PC-3 (cell line): Measurements from ENCODE around the gene SNX2. TPM values are rescaled to one million over a fixed set of nuclear protein-coding genes. Genes with fewer than 3 reads are reported as not detected.

ENCODE experiments used
- ATAC-seq: fragments of 200-7000 bp; cut with Tn5 transposase; 2 replicates; pipeline ENCODE4 v1.9.1; 2020; ENCODE audit warnings: mild to moderate bottlenecking, moderate library complexity
- Bru-seq: library from RNA; stranded (reverse); fragments of 400-500 nt; gene quantifications from one replicate; lab custom pipeline; 2021; lab: Mats Ljungman, UMichigan
- BruChase-seq, 2 experiments: library from RNA; stranded (reverse); fragments of 400-500 nt; gene quantifications; one replicate each; lab custom pipeline; 2021; lab: Mats Ljungman, UMichigan
- BruUV-seq: library from RNA; stranded (reverse); fragments of 400-500 nt; replicated peaks from 2 replicates; lab custom pipeline; 2021; lab: Mats Ljungman, UMichigan
- CTCF ChIA-PET: fragments of 300-600 bp; sonication (Branson Sonifier 250); formaldehyde crosslinking; loops from one replicate; lab custom pipeline; 2022; ENCODE audit warnings: antibody characterized with exemption; lab: Charles Lee
- POLR2A ChIA-PET: fragments of 300-600 bp; sonication (Branson Sonifier 250); formaldehyde crosslinking; loops from one replicate; lab custom pipeline; 2022; ENCODE audit warnings: antibody characterized with exemption; ENCODE audit not compliant: unreplicated experiment; lab: Charles Lee
- DNase-seq: peaks from one replicate; pipeline ENCODE4 v3.0.0-alpha.2; 2015
- H2AFZ ChIP-seq: fragments of 300-600 bp; sonication (generic); 2 replicates; pipeline ENCODE4 v1.6.0; 2016; ENCODE audit warnings: antibody characterized with exemption, low read length
- H3F3A ChIP-seq: fragments of 300-600 bp; sonication (generic); one replicate; pipeline ENCODE4 v1.6.0; 2017; ENCODE audit warnings: antibody characterized with exemption, low read length, control low read depth, mild to moderate bottlenecking; ENCODE audit not compliant: unreplicated experiment
- H3K27ac ChIP-seq: fragments of 300-600 bp; sonication (generic); 2 replicates; pipeline ENCODE4 v1.5.1; 2016; ENCODE audit warnings: mild to moderate bottlenecking, low read length
- H3K27me3 ChIP-seq: fragments of 300-600 bp; sonication (generic); 2 replicates; pipeline ENCODE4 v1.6.1; 2016; ENCODE audit warnings: low read length, mixed read lengths
- H3K36me3 ChIP-seq: fragments of 300-600 bp; sonication (generic); 2 replicates; pipeline ENCODE4 v1.6.1; 2016; ENCODE audit warnings: low read depth, mixed run types, low read length, mixed read lengths
- H3K4me1 ChIP-seq: fragments of 300-600 bp; sonication (generic); 2 replicates; pipeline ENCODE4 v1.5.1; 2016; ENCODE audit warnings: low read length; ENCODE audit not compliant: insufficient read depth
- H3K4me2 ChIP-seq: fragments of 300-600 bp; sonication (generic); 2 replicates; pipeline ENCODE4 v1.6.0; 2016; ENCODE audit warnings: low read length
- H3K4me3 ChIP-seq: fragments of 300-600 bp; sonication (generic); 2 replicates; pipeline ENCODE4 v1.5.1; 2016; ENCODE audit warnings: mild to moderate bottlenecking, low read length, mixed read lengths
- H3K79me2 ChIP-seq: fragments of 300-600 bp; sonication (generic); 2 replicates; pipeline ENCODE4 v1.6.1; 2017; ENCODE audit warnings: low read length, mixed read lengths
- H3K9ac ChIP-seq: fragments of 300-600 bp; sonication (generic); 2 replicates; pipeline ENCODE4 v1.6.0; 2016; ENCODE audit warnings: mild to moderate bottlenecking, low read length
- H3K9me2 ChIP-seq: fragments of 300-600 bp; sonication (generic); replicated peaks from 2 replicates; pipeline ENCODE4 v1.6.1; 2016; ENCODE audit warnings: mixed run types, low read length, mixed read lengths
- H3K9me3 ChIP-seq: fragments of 300-600 bp; sonication (generic); 2 replicates; pipeline ENCODE4 v1.6.1; 2016; ENCODE audit warnings: low read length, mixed read lengths
- H4K20me1 ChIP-seq: fragments of 300-600 bp; sonication (generic); 2 replicates; pipeline ENCODE4 v1.6.1; 2016; ENCODE audit warnings: low read length, mixed read lengths
- EZH2 ChIP-seq: fragments of 300-600 bp; sonication (generic); IDR thresholded peaks from one replicate; pipeline ENCODE4 v1.6.1; 2017; ENCODE audit warnings: antibody characterized with exemption, mild to moderate bottlenecking, low read length; ENCODE audit not compliant: unreplicated experiment
- EZH2phosphoT487 ChIP-seq: fragments of 300-600 bp; sonication (generic); IDR thresholded peaks from 2 replicates; pipeline ENCODE4 v1.6.1; 2018; ENCODE audit warnings: mild to moderate bottlenecking, antibody characterized with exemption, low read length, borderline replicate concordance
- intact Hi-C: fragments of 100-400 bp; cut with micrococcal nuclease; formaldehyde crosslinking; loops from 2 replicates; pipeline ENCODE4 v1.9.0; 2023
- long read RNA-seq: library from polyadenylated mRNA; unstranded; transcript quantifications from one replicate; pipeline ENCODE4 v2.0.0, GENCODE V29; 2021; ENCODE audit not compliant: unreplicated experiment
- total RNA-seq: library from RNA; depleted of rRNA; stranded (reverse); fragments of >200 nt; gene quantifications from 2 replicates; pipeline ENCODE4 v1.2.3, GENCODE V29; 2014; rRNA removed
- TF ChIP-seq, protein P1 (sequence below): fragments of 300-600 bp; sonication (generic); conservative IDR thresholded peaks from 2 replicates; pipeline ENCODE4 v1.5.1; 2017; ENCODE audit warnings: antibody characterized with exemption, low read depth, mild to moderate bottlenecking, low read length

Gene SNX2, protein sequence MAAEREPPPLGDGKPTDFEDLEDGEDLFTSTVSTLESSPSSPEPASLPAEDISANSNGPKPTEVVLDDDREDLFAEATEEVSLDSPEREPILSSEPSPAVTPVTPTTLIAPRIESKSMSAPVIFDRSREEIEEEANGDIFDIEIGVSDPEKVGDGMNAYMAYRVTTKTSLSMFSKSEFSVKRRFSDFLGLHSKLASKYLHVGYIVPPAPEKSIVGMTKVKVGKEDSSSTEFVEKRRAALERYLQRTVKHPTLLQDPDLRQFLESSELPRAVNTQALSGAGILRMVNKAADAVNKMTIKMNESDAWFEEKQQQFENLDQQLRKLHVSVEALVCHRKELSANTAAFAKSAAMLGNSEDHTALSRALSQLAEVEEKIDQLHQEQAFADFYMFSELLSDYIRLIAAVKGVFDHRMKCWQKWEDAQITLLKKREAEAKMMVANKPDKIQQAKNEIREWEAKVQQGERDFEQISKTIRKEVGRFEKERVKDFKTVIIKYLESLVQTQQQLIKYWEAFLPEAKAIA
- 30.5 and 33.7 TPM in 2 replicates for total RNA-seq
- percentile 76 among the genes with signal in this experiment for Bru-seq, nascent RNA
- percentile 69 among the genes with signal in this experiment for BruChase-seq, experiment 1, labeled RNA remaining after a 6-hour chase
- percentile 77 among the genes with signal in this experiment for BruChase-seq, experiment 2, labeled RNA remaining after a 2-hour chase
- long read RNA-seq, transcript SNX2-201 (15 exons, 2,128 nt) = major isoform, 133 of 157 reads
- long read RNA-seq, partial matches to known transcripts = 10 of 157 reads
- long read RNA-seq, other reads (novel, unspliced or antisense) = 14 of 157 reads

- TF ChIP-seq, protein P1, sequence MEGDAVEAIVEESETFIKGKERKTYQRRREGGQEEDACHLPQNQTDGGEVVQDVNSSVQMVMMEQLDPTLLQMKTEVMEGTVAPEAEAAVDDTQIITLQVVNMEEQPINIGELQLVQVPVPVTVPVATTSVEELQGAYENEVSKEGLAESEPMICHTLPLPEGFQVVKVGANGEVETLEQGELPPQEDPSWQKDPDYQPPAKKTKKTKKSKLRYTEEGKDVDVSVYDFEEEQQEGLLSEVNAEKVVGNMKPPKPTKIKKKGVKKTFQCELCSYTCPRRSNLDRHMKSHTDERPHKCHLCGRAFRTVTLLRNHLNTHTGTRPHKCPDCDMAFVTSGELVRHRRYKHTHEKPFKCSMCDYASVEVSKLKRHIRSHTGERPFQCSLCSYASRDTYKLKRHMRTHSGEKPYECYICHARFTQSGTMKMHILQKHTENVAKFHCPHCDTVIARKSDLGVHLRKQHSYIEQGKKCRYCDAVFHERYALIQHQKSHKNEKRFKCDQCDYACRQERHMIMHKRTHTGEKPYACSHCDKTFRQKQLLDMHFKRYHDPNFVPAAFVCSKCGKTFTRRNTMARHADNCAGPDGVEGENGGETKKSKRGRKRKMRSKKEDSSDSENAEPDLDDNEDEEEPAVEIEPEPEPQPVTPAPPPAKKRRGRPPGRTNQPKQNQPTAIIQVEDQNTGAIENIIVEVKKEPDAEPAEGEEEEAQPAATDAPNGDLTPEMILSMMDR = peak; percentile 22; the same call in 1 of the 2 replicates
- TF ChIP-seq EZH2phosphoT487 = no peak
- H3K9ac ChIP-seq = peak within 1 kb of the TSS; percentile 76
- peaks cover 50% of the 10 kb centered on the region for H3K79me2 ChIP-seq
- H4K20me1 ChIP-seq = peaks cover 10% of the 10 kb centered on the region
- H2AFZ ChIP-seq = peak within 1 kb of the TSS; percentile 85
- peaks cover 10% of the 10 kb centered on the region; the same call in 1 of the 2 replicates for H3K4me1 ChIP-seq
- ATAC-seq = peak; percentile 88
- H3K27me3 ChIP-seq = no peaks in the 10 kb centered on the region
- BruUV-seq = TSS peak; percentile 52
- intact Hi-C loops = loop anchor here (1.0 to 5.0 kb wide), 2 partner anchors 48 to 71 kb away; no protein-coding TSS in a partner anchor
- POLR2A ChIA-PET = interaction anchor here (0.6 kb wide), 1 partner anchor 72 kb away, joined by 3 read pairs; no protein-coding TSS in a partner anchor
- no peaks in the 10 kb centered on the region; the same call in 1 of the 2 replicates for H3K36me3 ChIP-seq
- H3K9me2 ChIP-seq = no peaks in the 10 kb centered on the region
- H3K27ac ChIP-seq = no peak within 1 kb of the TSS
- H3F3A ChIP-seq = no peaks in the 10 kb centered on the region
- peak within 1 kb of the TSS; percentile 92 for H3K4me3 ChIP-seq
- peak within 1 kb of the TSS; percentile 96 for H3K4me2 ChIP-seq
- peak; percentile 85 for DNase-seq
- no peaks in the 10 kb centered on the region for H3K9me3 ChIP-seq
- CTCF ChIA-PET = interaction anchor here (1.1 kb wide), 1 partner anchor 71 kb away, joined by 4 read pairs; no protein-coding TSS in a partner anchor
Measured at GRCh38 chr5:122774861-122775549, at the start of gene SNX2. TSS of gene SNX2 (plus strand) at chr5:122775080. CDS start at chr5:122775104, 24 bp downstream.

DNA sequence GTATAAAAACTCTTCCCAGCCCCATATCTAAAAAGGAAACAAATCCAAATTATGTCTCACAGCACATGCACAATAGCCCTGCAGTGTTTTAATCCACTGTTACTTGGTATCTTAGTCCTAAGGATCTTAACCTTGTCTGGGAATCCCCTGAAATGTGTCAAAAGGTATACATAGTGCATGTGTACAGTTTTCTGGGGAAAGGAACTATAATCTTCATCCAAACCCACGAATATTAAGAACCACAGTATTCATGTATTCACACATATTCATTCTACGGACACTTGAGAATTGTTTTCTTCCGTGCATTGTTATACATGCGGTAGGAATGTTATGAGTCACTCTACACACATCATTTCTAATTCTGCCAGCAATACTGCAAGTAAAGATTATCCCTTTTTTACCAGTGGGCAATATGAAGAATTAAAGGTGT lies 47.8 kb upstream of the SNX2 start:
- ATAC-seq = peak; percentile 91
- TF ChIP-seq EZH2 = no peak
- TF ChIP-seq, protein P1 = no peak
- no peak for TF ChIP-seq EZH2phosphoT487
- Histone ChIP-seq H3K4me1 (peaks cover 30% of the 10 kb centered on the region), H3K9me2 (no peaks in the 10 kb centered on the region), H4K20me1 (no peaks in the 10 kb centered on the region), H3K27ac (peak overlapping the region; percentile 43), H3F3A (peaks cover 7% of the 10 kb centered on the region), H3K9me3 (no peaks in the 10 kb centered on the region), H3K4me3 (peak overlapping the region; percentile 23; the same call in 1 of the 2 replicates), H3K4me2 (peak overlapping the region; percentile 64), H2AFZ (no peak overlapping the region), H3K27me3 (no peaks in the 10 kb centered on the region), H3K9ac (no peak overlapping the region), H3K36me3 (no peaks in the 10 kb centered on the region), H3K79me2 (no peaks in the 10 kb centered on the region)
- no TSS peak for BruUV-seq
- CTCF ChIA-PET = no interaction called here
- peak; percentile 90 for DNase-seq
- POLR2A ChIA-PET = no interaction called here
- intact Hi-C loops = loop anchor here (1.0 to 10.0 kb wide), 4 partner anchors 22 to 308 kb away; partner anchors contain the start of gene PPIC
